Islet precursor cell (in vitro differentiated cells): ENCODE data around the gene NOG.
A peak's percentile ranks its signal among the peaks of the same experiment; 100 is the strongest.

ENCODE experiments used
- DNase-seq: peaks from one replicate; pipeline ENCODE4 v3.0.0-alpha.2; 2018

NOG gene

GRCh38 chr17:56597495-56597990 is 4.0 kb downstream of the NOG start:
- peak; percentile 98 for DNase-seq

GRCh38 chr17:56598466-56598865 is 5.0 kb downstream of the NOG start:
- peak; percentile 89 for DNase-seq

DNA sequence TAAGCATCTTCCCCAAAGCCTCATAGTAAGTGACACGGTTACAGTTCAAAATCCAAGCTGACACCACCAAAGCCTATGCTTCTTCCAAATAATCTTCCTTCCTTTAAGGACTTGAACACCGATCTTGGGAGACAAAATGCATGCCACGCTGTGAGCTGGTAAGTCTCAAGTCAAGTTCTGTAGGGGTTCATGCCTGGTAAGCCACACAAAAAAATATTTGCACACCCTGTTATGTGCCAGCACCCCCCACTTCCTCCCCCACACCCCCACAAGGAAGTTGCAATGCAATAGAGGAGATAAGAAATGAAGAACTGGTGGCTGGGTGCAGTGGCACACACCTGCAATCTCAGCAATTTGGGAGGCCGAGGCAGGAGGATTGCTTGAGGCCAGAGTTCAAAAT is 5.6 kb downstream of the NOG start:
- DNase-seq, result no peak

- DNase-seq, result no peak
These were observed 6.1 kb downstream of the NOG start for GRCh38 chr17:56599566-56599965.

- no peak for DNase-seq
These were observed 6.8 kb downstream of the NOG start for GRCh38 chr17:56600256-56600655.

DNA sequence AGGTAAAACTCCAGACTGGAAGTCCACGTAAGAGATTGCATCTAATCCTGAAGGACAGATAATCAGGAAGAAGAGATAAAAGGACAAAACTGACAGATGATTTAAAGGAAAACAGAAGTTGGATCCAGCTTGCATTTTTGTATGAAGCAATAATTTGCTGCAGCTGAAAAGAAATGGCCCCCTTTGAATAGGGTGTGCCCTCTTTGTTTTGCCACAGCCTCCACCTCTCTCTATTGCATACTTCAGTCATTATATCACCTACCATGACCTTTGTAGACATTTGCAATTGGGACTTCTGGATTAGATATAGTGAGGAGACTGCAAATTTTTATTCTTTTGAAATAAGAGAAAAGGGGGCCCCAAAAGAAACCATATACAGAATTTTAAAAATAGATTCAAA is 8.1 kb downstream of the NOG start:
- DNase-seq, result no peak

GRCh38 chr17:56602292-56603130 is 9.0 kb downstream of the NOG start:
- DNase-seq, result no peak

- no peak for DNase-seq
These were observed 10.2 kb downstream of the NOG start for GRCh38 chr17:56603486-56604238.

GRCh38 chr17:56604691-56605290 is 11.3 kb downstream of the NOG start:
- DNase-seq, result no peak

DNA sequence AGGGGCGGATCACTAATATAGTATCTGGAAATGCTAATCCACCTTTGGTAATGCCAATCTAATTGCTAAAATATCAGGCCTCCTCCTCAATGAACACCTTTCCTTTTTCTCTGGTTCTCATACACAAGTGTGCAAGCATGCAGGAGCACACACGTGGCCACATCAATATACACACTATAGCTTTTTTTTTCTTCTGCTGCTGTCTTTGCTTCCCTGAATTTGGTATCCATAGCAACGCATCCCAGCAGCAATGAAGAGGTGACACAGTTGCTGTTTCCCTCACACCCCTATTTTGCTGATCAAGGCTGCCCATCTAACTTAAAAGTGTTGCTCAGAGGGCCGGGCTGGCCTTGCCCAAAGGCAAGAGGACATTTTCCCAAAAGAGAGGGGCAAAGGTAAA is 15.4 kb downstream of the NOG start:
- DNase-seq, result peak; percentile 19

DNA sequence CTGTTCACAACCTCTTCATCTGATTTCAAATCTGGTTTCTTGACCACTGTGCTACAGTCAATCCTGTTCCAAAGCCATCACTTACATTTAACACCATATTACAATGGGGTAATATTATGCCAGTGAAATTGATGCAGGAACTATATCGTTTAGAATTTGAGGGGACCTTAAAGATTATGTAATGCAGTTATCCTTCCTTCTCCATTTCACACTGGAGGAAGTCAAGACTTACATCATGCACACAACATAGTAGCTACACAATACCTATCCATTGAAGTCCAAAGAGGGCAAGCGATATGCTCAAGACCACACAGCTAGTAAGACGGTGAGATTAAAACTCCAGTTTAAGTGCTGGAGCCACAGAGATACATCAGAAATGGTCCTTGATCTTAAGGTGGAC is 16.8 kb downstream of the NOG start:
- peak; percentile 12 for DNase-seq

DNA sequence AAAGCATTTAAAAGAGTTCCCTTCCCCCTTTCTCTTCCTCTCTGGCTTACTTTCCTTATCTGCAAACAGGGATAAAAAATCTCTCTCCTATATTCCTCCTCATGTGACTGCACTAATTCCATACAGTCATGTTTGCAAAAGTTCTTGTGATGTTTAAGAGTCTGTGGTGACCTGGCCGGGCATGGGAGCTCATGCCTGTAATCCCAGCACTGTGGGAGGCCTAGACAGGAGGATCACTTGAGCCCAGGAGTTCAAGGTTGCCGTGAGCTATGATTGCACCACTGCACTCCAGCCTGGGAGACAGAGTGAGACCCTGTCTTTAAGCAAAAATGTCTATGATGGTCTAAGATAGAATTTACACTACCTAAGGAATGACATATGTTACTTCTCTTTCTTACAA is 19.6 kb downstream of the NOG start:
- no peak for DNase-seq

GRCh38 chr17:56614522-56614921 is 21.0 kb downstream of the NOG start:
- peak; percentile 35 for DNase-seq

DNA sequence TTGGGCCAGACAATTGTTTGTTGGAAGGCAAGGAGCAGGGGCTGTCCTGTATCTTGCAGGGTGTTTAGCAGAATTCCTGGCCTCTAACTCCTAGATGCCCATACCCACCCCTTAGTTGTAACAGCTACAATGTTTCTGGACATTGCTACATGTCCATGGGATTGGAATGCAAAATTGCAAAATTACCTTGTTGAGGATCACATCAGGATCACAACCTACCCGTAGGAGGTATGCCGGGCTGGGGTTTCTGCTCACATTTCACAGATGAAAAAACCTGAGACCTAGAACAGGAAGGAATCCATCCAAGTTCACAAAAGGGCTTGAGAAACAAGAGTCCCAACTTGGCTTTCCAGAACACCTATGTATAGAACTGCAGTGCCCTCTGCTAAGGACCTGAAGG is 22.7 kb downstream of the NOG start:
- no peak for DNase-seq

DNA sequence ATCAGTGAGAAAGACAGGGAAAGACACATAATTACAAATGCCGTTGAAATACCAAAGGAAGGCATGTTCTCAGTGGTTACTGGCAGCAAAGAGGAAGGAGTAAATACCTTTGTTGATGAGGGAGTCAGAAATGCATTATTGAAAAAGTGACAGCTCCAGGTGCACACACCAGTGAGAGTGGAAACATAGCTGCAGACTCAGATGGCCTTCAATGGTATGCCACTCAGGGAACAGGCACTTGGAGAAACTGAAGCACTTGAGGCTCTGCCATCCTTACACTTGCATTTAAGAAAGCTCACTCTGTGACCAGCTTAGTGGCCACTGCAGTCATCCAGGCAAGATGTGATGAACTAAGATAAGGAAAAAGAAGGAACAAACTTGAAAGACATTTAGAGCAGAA is 29.9 kb downstream of the NOG start:
- no peak for DNase-seq

GRCh38 chr17:56624309-56624708 is 30.8 kb downstream of the NOG start:
- DNase-seq, result no peak

- no peak for DNase-seq
These were observed 31.4 kb downstream of the NOG start for GRCh38 chr17:56624912-56625311.

DNA sequence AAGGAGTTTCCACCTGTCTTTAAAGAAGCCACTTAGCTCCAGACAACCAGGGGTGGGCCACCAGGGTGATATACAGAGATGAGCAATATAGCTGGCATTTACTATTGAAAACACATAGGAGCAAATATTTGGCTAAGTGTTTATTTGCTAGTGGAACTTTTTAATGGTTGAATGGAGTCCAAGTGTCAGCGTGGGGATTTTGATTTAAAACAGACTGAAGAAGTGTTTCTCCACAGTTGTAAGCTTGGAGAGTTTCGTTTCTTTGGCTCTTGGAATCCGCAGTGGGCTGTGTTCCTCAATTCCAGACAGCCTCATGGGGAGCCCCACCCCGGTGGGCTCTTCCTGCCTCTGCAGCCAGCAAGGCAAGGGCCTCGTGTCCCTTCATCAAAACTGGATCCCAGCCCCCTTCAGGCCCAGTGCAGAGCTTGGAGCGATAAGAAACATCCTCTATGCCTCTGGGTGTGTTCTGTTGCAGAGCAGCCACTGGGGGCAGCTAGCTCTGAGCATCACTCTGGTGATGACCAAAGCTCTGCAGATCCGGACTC is 36.1 kb downstream of the NOG start:
- peak; percentile 87 for DNase-seq

DNA sequence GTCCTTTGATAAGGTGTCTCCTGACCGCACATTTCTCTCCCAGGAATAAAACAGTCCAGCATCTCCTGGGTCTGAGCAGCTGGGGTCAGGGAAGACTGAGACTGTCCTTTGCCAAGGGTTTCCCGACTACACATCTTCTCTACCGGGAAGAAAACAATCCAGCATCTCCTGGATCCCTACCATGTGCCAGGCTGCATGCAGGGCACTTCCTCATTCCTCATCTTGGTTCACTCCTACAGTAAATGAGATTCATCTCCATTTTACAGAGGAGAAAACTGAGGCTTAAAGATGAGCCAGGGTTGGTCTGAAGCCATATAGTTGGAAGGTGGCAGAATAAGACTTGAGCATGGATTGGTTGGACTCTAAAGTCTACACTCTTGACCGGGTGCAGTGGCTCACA is 36.7 kb downstream of the NOG start:
- DNase-seq, result no peak

DNA sequence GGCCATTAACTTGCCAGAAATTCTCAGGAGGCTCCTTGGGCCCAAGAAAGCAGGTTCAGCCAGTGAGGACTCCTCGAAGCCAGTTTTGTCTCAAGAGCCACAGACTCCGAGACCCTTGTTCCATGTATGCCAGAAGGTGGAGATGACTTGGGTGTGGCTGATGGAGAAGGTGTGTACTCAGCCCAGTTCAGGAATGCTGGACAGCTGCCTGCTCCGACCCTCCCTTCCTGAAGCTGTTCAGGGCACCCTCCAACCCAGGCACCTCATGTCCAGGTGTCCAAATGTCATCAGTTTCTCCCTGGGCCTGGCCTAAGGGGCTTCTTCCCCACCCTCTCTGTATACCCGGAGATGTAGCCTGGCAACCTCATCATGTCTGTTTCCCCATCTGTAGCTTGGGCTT is 40.2 kb downstream of the NOG start:
- DNase-seq, result no peak

GRCh38 chr17:56635641-56636040 is 42.1 kb downstream of the NOG start:
- DNase-seq, result no peak

DNA sequence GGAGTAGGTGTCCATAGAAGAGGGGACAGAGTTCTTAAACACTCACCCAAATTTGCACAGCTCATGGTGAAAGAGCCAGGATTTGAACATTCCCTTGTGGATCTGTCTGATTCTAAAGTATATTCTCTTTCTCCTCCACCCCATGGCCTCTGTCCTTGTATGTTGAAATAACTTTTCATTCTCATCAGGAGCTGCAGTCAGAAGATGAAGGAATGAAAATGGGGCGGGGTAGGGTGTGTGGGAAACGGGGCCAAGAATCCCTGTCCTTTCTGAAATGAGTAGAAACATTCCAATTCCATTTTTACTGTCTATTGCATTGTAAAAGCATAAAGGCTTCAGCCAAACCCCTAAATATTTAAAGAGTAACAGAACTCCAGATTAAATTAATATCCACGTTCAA is 42.8 kb downstream of the NOG start:
- DNase-seq, result no peak

DNA sequence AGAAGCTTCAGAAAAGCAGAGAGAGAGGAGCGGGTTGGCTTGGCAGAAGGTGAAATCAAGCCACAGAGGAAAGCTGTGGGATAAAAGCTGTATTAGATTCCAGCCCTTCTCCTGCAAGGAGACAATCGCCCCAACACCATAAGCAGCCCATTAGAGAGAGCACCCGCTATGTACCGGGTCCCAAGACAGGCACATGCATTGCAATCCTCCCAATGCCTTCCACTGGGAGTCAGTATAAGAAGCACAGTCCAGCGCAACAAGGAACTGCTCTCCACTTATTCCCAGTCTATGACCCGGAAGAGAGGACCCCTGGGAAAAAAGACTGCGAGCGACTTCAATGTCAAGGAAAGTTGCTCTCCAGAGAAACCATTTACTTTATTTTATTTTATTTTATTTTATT is 43.8 kb downstream of the NOG start:
- no peak for DNase-seq
